Hepatocyte (in vitro differentiated cells): ENCODE data around the gene MBNL1. TPM values are rescaled to one million over a fixed set of nuclear protein-coding genes. Genes with fewer than 3 reads are reported as not detected.
A peak's percentile ranks its signal among the peaks of the same experiment; 100 is the strongest.

Source experiments
- DNase-seq: peaks from one replicate; pipeline ENCODE4 v3.0.0-alpha.2; 2016; ENCODE audit warnings: low spot score
- H2AFZ ChIP-seq: fragments of 200-600 bp; sonication (generic); 2 replicates; pipeline ENCODE4 v1.6.0; 2016; ENCODE audit warnings: antibody characterized with exemption, mild to moderate bottlenecking
- H3K27ac ChIP-seq: fragments of 200-600 bp; sonication (generic); 2 replicates; pipeline ENCODE4 v1.5.1; 2016; ENCODE audit warnings: mild to moderate bottlenecking
- H3K27me3 ChIP-seq: fragments of 200-600 bp; sonication (generic); 2 replicates; pipeline ENCODE4 v1.6.1; 2016
- H3K36me3 ChIP-seq: fragments of 200-600 bp; sonication (generic); replicated peaks from 2 replicates; pipeline ENCODE4 v1.5.1; 2016; ENCODE audit warnings: low read depth; ENCODE audit not compliant: insufficient read depth
- H3K4me1 ChIP-seq: fragments of 200-600 bp; sonication (generic); 2 replicates; pipeline ENCODE4 v1.5.1; 2016; ENCODE audit warnings: mild to moderate bottlenecking, moderate library complexity; ENCODE audit not compliant: insufficient read depth
- H3K4me2 ChIP-seq: fragments of 200-600 bp; sonication (generic); 2 replicates; pipeline ENCODE4 v1.6.0; 2016
- H3K4me3 ChIP-seq: fragments of 200-600 bp; sonication (generic); 2 replicates; pipeline ENCODE4 v1.5.1; 2016; ENCODE audit warnings: mild to moderate bottlenecking
- H3K79me2 ChIP-seq: fragments of 200-600 bp; sonication (generic); 2 replicates; pipeline ENCODE4 v1.6.0; 2017; ENCODE audit warnings: mild to moderate bottlenecking
- H3K9me2 ChIP-seq: fragments of 200-600 bp; sonication (generic); replicated peaks from 2 replicates; pipeline ENCODE4 v1.6.0; 2017; ENCODE audit warnings: mild to moderate bottlenecking; ENCODE audit not compliant: insufficient read depth
- H3K9me3 ChIP-seq: fragments of 200-600 bp; sonication (generic); 2 replicates; pipeline ENCODE4 v1.5.1; 2016; ENCODE audit warnings: low read depth, mild to moderate bottlenecking
- H4K20me1 ChIP-seq: fragments of 200-600 bp; sonication (generic); 2 replicates; pipeline ENCODE4 v1.6.0; 2016; ENCODE audit warnings: mild to moderate bottlenecking; ENCODE audit not compliant: insufficient read depth, poor library complexity, severe bottlenecking
- CTCF ChIP-seq: fragments of 200-600 bp; sonication (generic); IDR thresholded peaks from 2 replicates; pipeline ENCODE4 v1.5.1; 2016; ENCODE audit warnings: antibody characterized with exemption, mild to moderate bottlenecking; ENCODE audit not compliant: poor library complexity
- EZH2 ChIP-seq: fragments of 200-600 bp; sonication (generic); IDR thresholded peaks from 2 replicates; pipeline ENCODE4 v1.6.1; 2016; ENCODE audit warnings: antibody characterized with exemption, mild to moderate bottlenecking, borderline replicate concordance
- EZH2phosphoT487 ChIP-seq: fragments of 200-600 bp; sonication (generic); IDR thresholded peaks from one replicate; pipeline ENCODE4 v1.6.1; 2018; ENCODE audit warnings: antibody characterized with exemption, mild to moderate bottlenecking, low read depth, moderate library complexity; ENCODE audit not compliant: unreplicated experiment, severe bottlenecking
- WGBS: methylation state at CpG from one replicate; pipeline ENCODE4 v1.1.6; 2016; ENCODE audit warnings: low lambda C conversion rate; ENCODE audit errors: missing lambda C conversion rate; 5-methylcytosine and 5-hydroxymethylcytosine counted together
- polyA plus RNA-seq: library from polyadenylated mRNA; unstranded; fragments of >200 nt; fragmentation: Nextera tagmentation; extraction: Ambion mirVana; gene quantifications from 2 replicates; pipeline ENCODE4 v1.2.1, GENCODE V29; 2016
- total RNA-seq: library from RNA; depleted of rRNA; stranded (reverse); fragments of >200 nt; gene quantifications from 2 replicates; pipeline ENCODE4 v1.2.3, GENCODE V29; 2014

MBNL1 gene
- total and polyA plus RNA-seq, 2 experiments from 2014 or later = 20.5 to 104 TPM

GRCh38 chr3:152389316-152389934, 120.7 kb downstream of the MBNL1 start:
- H4K20me1 ChIP-seq = peaks cover 23% of the 10 kb centered on the region
- no peaks in the 10 kb centered on the region for H3K27me3 ChIP-seq
- no peaks in the 10 kb centered on the region for H3K9me2 ChIP-seq
- no peak overlapping the region for H3K4me3 ChIP-seq
- no peaks in the 10 kb centered on the region for H3K9me3 ChIP-seq
- no peaks in the 10 kb centered on the region for H3K36me3 ChIP-seq
- DNase-seq = no peak
- TF ChIP-seq EZH2 = no peak
- no peak for TF ChIP-seq CTCF
- no peak for TF ChIP-seq EZH2phosphoT487
- H3K79me2 ChIP-seq = peaks cover 99% of the 10 kb centered on the region
- no peak overlapping the region for H2AFZ ChIP-seq
- H3K27ac ChIP-seq = no peak overlapping the region
- WGBS = 78% methylated on average over 6 of the region's 6 CpGs
- peaks cover 30% of the 10 kb centered on the region for H3K4me1 ChIP-seq
- H3K4me2 ChIP-seq = no peak overlapping the region

GRCh38 chr3:152390647-152391046, 121.9 kb downstream of the MBNL1 start:
- H2AFZ ChIP-seq = no peak overlapping the region
- no peaks in the 10 kb centered on the region for H3K27me3 ChIP-seq
- H3K79me2 ChIP-seq = peaks cover 99% of the 10 kb centered on the region
- H3K4me1 ChIP-seq = peaks cover 27% of the 10 kb centered on the region
- peaks cover 25% of the 10 kb centered on the region for H4K20me1 ChIP-seq
- no peaks in the 10 kb centered on the region for H3K36me3 ChIP-seq
- 80% methylated on average over 2 of the region's 2 CpGs for WGBS
- H3K4me3 ChIP-seq = no peak overlapping the region
- no peak overlapping the region for H3K4me2 ChIP-seq
- H3K27ac ChIP-seq = no peak overlapping the region
- no peaks in the 10 kb centered on the region for H3K9me3 ChIP-seq
- DNase-seq = no peak
- no peak for TF ChIP-seq CTCF
- TF ChIP-seq EZH2phosphoT487 = no peak
- TF ChIP-seq EZH2 = no peak
- H3K9me2 ChIP-seq = no peaks in the 10 kb centered on the region

GRCh38 chr3:152391671-152392070, 122.9 kb downstream of the MBNL1 start:
- Histone ChIP-seq H3K36me3 (no peaks in the 10 kb centered on the region), H3K4me1 (peaks cover 16% of the 10 kb centered on the region), H3K27me3 (no peaks in the 10 kb centered on the region), H3K79me2 (peaks cover 99% of the 10 kb centered on the region), H3K9me3 (no peaks in the 10 kb centered on the region), H4K20me1 (peaks cover 25% of the 10 kb centered on the region), H3K27ac (no peak overlapping the region), H3K4me3 (no peak overlapping the region), H2AFZ (no peak overlapping the region), H3K9me2 (no peaks in the 10 kb centered on the region), H3K4me2 (peak overlapping the region; percentile 22)
- TF ChIP-seq CTCF (no peak), EZH2 (no peak), EZH2phosphoT487 (no peak)
- WGBS = 54% methylated on average over 1 of the region's 1 CpG
- no peak for DNase-seq
